HL-60 (cell line): ENCODE results near the gene FARP2.
"Not testable (repeated sequence)": the region's sequence is repeated elsewhere in the genome, so short reads cannot be mapped to it uniquely, and the experiment has no call there.

Experiments used
- DNase-seq, 2 experiments: peaks; one replicate each; pipeline ENCODE4 v3.0.0-alpha.2; 2010 to 2020; ENCODE audit warnings: low read depth in 1 of 2, low spot score in 1 of 2
- H3K27ac ChIP-seq: fragments of 250-450 bp; sonication (Bioruptor Pico); replicated peaks from 2 replicates; pipeline ENCODE4 v1.5.1; 2020; ENCODE audit warnings: mild to moderate bottlenecking, moderate library complexity
- H3K27me3 ChIP-seq: fragments of 250-450 bp; sonication (Bioruptor Pico); 2 replicates; pipeline ENCODE4 v1.5.1; 2021; ENCODE audit warnings: mild to moderate bottlenecking, moderate library complexity; ENCODE audit not compliant: insufficient read depth, poor library complexity, severe bottlenecking
- H3K4me3 ChIP-seq: replicated peaks from 2 replicates; pipeline ENCODE4 v1.5.1; 2011; ENCODE audit warnings: mild to moderate bottlenecking, control low read depth, low read length; ENCODE audit not compliant: insufficient read depth
- GABPA ChIP-seq: IDR thresholded peaks from 2 replicates; pipeline ENCODE4 v1.6.1; 2012; ENCODE audit warnings: low read depth
- POLR2AphosphoS5 ChIP-seq: IDR thresholded peaks from 2 replicates; pipeline ENCODE4 v1.6.1; 2012; ENCODE audit warnings: low read depth
- REST ChIP-seq: IDR thresholded peaks from 2 replicates; pipeline ENCODE4 v1.6.1; 2012; ENCODE audit warnings: low read depth; ENCODE audit not compliant: insufficient replicate concordance
- SPI1 ChIP-seq: IDR thresholded peaks from 2 replicates; pipeline ENCODE4 v1.6.1; 2012; ENCODE audit warnings: low read depth, mild to moderate bottlenecking, borderline replicate concordance
- TF ChIP-seq, protein P1 (sequence below): IDR thresholded peaks from one replicate; pipeline ENCODE4 v1.5.1; 2011; ENCODE audit warnings: low read length, control low read depth, inconsistent platforms; ENCODE audit not compliant: insufficient read depth

Gene FARP2

GRCh38 chr2:241522477-241522876 lies 166.4 kb downstream of the FARP2 start:
- no peak overlapping the region for H3K4me3 ChIP-seq
- no peak for DNase-seq
- TF ChIP-seq, protein P1, sequence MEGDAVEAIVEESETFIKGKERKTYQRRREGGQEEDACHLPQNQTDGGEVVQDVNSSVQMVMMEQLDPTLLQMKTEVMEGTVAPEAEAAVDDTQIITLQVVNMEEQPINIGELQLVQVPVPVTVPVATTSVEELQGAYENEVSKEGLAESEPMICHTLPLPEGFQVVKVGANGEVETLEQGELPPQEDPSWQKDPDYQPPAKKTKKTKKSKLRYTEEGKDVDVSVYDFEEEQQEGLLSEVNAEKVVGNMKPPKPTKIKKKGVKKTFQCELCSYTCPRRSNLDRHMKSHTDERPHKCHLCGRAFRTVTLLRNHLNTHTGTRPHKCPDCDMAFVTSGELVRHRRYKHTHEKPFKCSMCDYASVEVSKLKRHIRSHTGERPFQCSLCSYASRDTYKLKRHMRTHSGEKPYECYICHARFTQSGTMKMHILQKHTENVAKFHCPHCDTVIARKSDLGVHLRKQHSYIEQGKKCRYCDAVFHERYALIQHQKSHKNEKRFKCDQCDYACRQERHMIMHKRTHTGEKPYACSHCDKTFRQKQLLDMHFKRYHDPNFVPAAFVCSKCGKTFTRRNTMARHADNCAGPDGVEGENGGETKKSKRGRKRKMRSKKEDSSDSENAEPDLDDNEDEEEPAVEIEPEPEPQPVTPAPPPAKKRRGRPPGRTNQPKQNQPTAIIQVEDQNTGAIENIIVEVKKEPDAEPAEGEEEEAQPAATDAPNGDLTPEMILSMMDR = no peak
- TF ChIP-seq SPI1 (no peak), GABPA (no peak), REST (no peak), POLR2AphosphoS5 (no peak)
- H3K27ac ChIP-seq = no peak overlapping the region
- H3K27me3 ChIP-seq = peaks cover 4% of the 10 kb centered on the region

- H3K27ac ChIP-seq, DNase-seq, H3K4me3 ChIP-seq, H3K27me3 ChIP-seq: not testable (repeated sequence)
Measured at GRCh38 chr2:241525818-241526780, 170.0 kb downstream of the FARP2 start.

GRCh38 chr2:241530571-241530970 lies 174.5 kb downstream of the FARP2 start:
- no peak overlapping the region for H3K4me3 ChIP-seq
- TF ChIP-seq SPI1 (no peak), REST (no peak), POLR2AphosphoS5 (no peak), GABPA (no peak)
- TF ChIP-seq, protein P1 = no peak
- no peak overlapping the region for H3K27ac ChIP-seq
- H3K27me3 ChIP-seq = no peaks in the 10 kb centered on the region
- DNase-seq = no peak

GRCh38 chr2:241531161-241531722 lies 175.2 kb downstream of the FARP2 start:
- no peak overlapping the region for H3K27ac ChIP-seq
- H3K27me3 ChIP-seq = peaks cover 2% of the 10 kb centered on the region
- TF ChIP-seq REST (no peak), GABPA (no peak), SPI1 (no peak), POLR2AphosphoS5 (no peak)
- TF ChIP-seq, protein P1 = no peak
- DNase-seq = no peak
- H3K4me3 ChIP-seq = no peak overlapping the region
